ENCODE data around the gene CAMTA1. TPM values are rescaled to one million over a fixed set of nuclear protein-coding genes. Genes with fewer than 3 reads are reported as not detected.
"Not testable (repeated sequence)": the region's sequence is repeated elsewhere in the genome, so short reads cannot be mapped to it uniquely, and the experiment has no call there.

Gene CAMTA1
- total RNA-seq, 2 donors from 2014 or later = 36.5 to 57.5 TPM

GRCh38 chr1:6907676-6908434 is 122.6 kb downstream of the CAMTA1 start:
- H3K9me3 Mint-ChIP-seq = no peaks in the 10 kb centered on the region
- H3K36me3 Mint-ChIP-seq = no peaks in the 10 kb centered on the region
- H3K4me3 Mint-ChIP-seq = no peak overlapping the region
- ATAC-seq = no peak
- no peak for DNase-seq (ENCODE audit: low spot score)
- peaks cover 7 to 9% of the 10 kb centered on the region in 2 donors for H3K27me3 Mint-ChIP-seq
- peaks cover 0 to 5% of the 10 kb centered on the region in 2 donors for H3K4me1 Mint-ChIP-seq (ENCODE audit: low read depth in 2 of 2)
- no peak overlapping the region for H3K27ac Mint-ChIP-seq

- Mint-ChIP-seq H3K36me3 (no peaks in the 10 kb centered on the region), H3K27ac (no peak overlapping the region), H3K4me1 (ENCODE audit: low read depth in 2 of 2) (no peaks in the 10 kb centered on the region), H3K4me3 (no peak overlapping the region), H3K9me3 (no peaks in the 10 kb centered on the region), H3K27me3 (peaks cover 13 to 15% of the 10 kb centered on the region in 2 donors)
- ATAC-seq = no peak
- DNase-seq (ENCODE audit: low spot score) = no peak
Observed at GRCh38 chr1:6909401-6909800, 124.1 kb downstream of the CAMTA1 start.

- Mint-ChIP-seq H3K4me3 (no peak overlapping the region), H3K9me3 (no peaks in the 10 kb centered on the region), H3K36me3 (no peaks in the 10 kb centered on the region), H3K4me1 (ENCODE audit: low read depth in 2 of 2) (no peaks in the 10 kb centered on the region), H3K27ac (no peak overlapping the region), H3K27me3 (peaks cover 13 to 15% of the 10 kb centered on the region in 2 donors)
- no peak for DNase-seq (ENCODE audit: low spot score)
- no peak for ATAC-seq
Observed at GRCh38 chr1:6909857-6910256, 124.6 kb downstream of the CAMTA1 start.

GRCh38 chr1:6911021-6911941 is 126.0 kb downstream of the CAMTA1 start:
- Mint-ChIP-seq H3K9me3 (no peaks in the 10 kb centered on the region), H3K4me1 (ENCODE audit: low read depth in 2 of 2) (no peaks in the 10 kb centered on the region)

GRCh38 chr1:6911974-6912373 is 126.7 kb downstream of the CAMTA1 start:
- no peaks in the 10 kb centered on the region for H3K9me3 Mint-ChIP-seq
- DNase-seq (ENCODE audit: low spot score) (no peak), ATAC-seq (no peak)
- H3K27ac Mint-ChIP-seq = no peak overlapping the region
- peaks cover 0 to 3% of the 10 kb centered on the region in 2 donors for H3K4me1 Mint-ChIP-seq (ENCODE audit: low read depth in 2 of 2)
- no peak overlapping the region for H3K4me3 Mint-ChIP-seq
- peaks cover 13 to 15% of the 10 kb centered on the region in 2 donors for H3K27me3 Mint-ChIP-seq
- no peaks in the 10 kb centered on the region for H3K36me3 Mint-ChIP-seq

More at GRCh38 chr1:6911021-6911941, 126.0 kb downstream of the CAMTA1 start:
- no peak for ATAC-seq
- DNase-seq (ENCODE audit: low spot score) = no peak
- Mint-ChIP-seq H3K27ac (no peak overlapping the region), H3K27me3 (peaks cover 13 to 15% of the 10 kb centered on the region in 2 donors), H3K4me3 (no peak overlapping the region), H3K36me3 (no peaks in the 10 kb centered on the region)

GRCh38 chr1:6912518-6912917 is 127.3 kb downstream of the CAMTA1 start:
- Mint-ChIP-seq H3K4me3 (no peak overlapping the region), H3K27me3 (peaks cover 13 to 15% of the 10 kb centered on the region in 2 donors)

GRCh38 chr1:6913086-6913485 is 127.8 kb downstream of the CAMTA1 start:
- H3K4me1 Mint-ChIP-seq (ENCODE audit: low read depth in 2 of 2) = peaks cover 0 to 4% of the 10 kb centered on the region in 2 donors
- H3K9me3 Mint-ChIP-seq = no peaks in the 10 kb centered on the region
- peaks cover 8 to 12% of the 10 kb centered on the region in 2 donors for H3K27me3 Mint-ChIP-seq
- no peak for DNase-seq (ENCODE audit: low spot score)
- no peaks in the 10 kb centered on the region for H3K36me3 Mint-ChIP-seq
- no peak overlapping the region for H3K4me3 Mint-ChIP-seq
- no peak overlapping the region for H3K27ac Mint-ChIP-seq
- ATAC-seq = no peak

More at GRCh38 chr1:6912518-6912917, 127.3 kb downstream of the CAMTA1 start:
- DNase-seq (ENCODE audit: low spot score) = no peak
- Mint-ChIP-seq H3K9me3 (no peaks in the 10 kb centered on the region), H3K27ac (no peak overlapping the region), H3K4me1 (ENCODE audit: low read depth in 2 of 2) (peaks cover 0 to 4% of the 10 kb centered on the region in 2 donors), H3K36me3 (no peaks in the 10 kb centered on the region)
- no peak for ATAC-seq

GRCh38 chr1:6914706-6915105 is 129.5 kb downstream of the CAMTA1 start:
- peaks cover 4 to 7% of the 10 kb centered on the region in 2 donors for H3K27me3 Mint-ChIP-seq
- DNase-seq (ENCODE audit: low spot score) (no peak), ATAC-seq (no peak)
- H3K4me1 Mint-ChIP-seq (ENCODE audit: low read depth in 2 of 2) = peaks cover 0 to 4% of the 10 kb centered on the region in 2 donors
- no peaks in the 10 kb centered on the region for H3K36me3 Mint-ChIP-seq
- H3K4me3 Mint-ChIP-seq = no peak overlapping the region
- no peak overlapping the region for H3K27ac Mint-ChIP-seq
- no peaks in the 10 kb centered on the region for H3K9me3 Mint-ChIP-seq

- Mint-ChIP-seq H3K27me3 (peaks cover 4 to 7% of the 10 kb centered on the region in 2 donors), H3K4me3 (no peak overlapping the region), H3K27ac (no peak overlapping the region), H3K36me3 (no peaks in the 10 kb centered on the region), H3K9me3 (no peaks in the 10 kb centered on the region), H3K4me1 (ENCODE audit: low read depth in 2 of 2) (peaks cover 0 to 4% of the 10 kb centered on the region in 2 donors)
- DNase-seq (ENCODE audit: low spot score) (no peak), ATAC-seq (no peak)
Observed at GRCh38 chr1:6915999-6916565, 130.8 kb downstream of the CAMTA1 start.

GRCh38 chr1:6917067-6917466 is 131.8 kb downstream of the CAMTA1 start:
- Mint-ChIP-seq H3K27ac (peak overlapping the region in 1 of 2 donors; percentile 14), H3K4me1 (ENCODE audit: low read depth in 2 of 2) (peaks cover 0 to 4% of the 10 kb centered on the region in 2 donors), H3K4me3 (no peak overlapping the region), H3K27me3 (peaks cover 4 to 7% of the 10 kb centered on the region in 2 donors), H3K9me3 (no peaks in the 10 kb centered on the region), H3K36me3 (no peaks in the 10 kb centered on the region)
- no peak for ATAC-seq
- no peak for DNase-seq (ENCODE audit: low spot score)

GRCh38 chr1:6918186-6918924 is 133.1 kb downstream of the CAMTA1 start:
- Mint-ChIP-seq H3K9me3 (no peaks in the 10 kb centered on the region), H3K27ac (no peak overlapping the region), H3K4me3 (no peak overlapping the region), H3K36me3 (no peaks in the 10 kb centered on the region), H3K27me3 (peaks cover 4 to 5% of the 10 kb centered on the region in 2 donors), H3K4me1 (ENCODE audit: low read depth in 2 of 2) (peaks cover 0 to 4% of the 10 kb centered on the region in 2 donors)
- ATAC-seq = no peak
- DNase-seq (ENCODE audit: low spot score) = no peak

GRCh38 chr1:6918925-6919511 is 133.8 kb downstream of the CAMTA1 start:
- DNase-seq (ENCODE audit: low spot score) = no peak
- Mint-ChIP-seq H3K4me3 (no peak overlapping the region), H3K36me3 (no peaks in the 10 kb centered on the region), H3K4me1 (ENCODE audit: low read depth in 2 of 2) (peaks cover 0 to 4% of the 10 kb centered on the region in 2 donors), H3K27ac (no peak overlapping the region), H3K27me3 (no peaks in the 10 kb centered on the region), H3K9me3 (no peaks in the 10 kb centered on the region)
- no peak for ATAC-seq

- not testable (repeated sequence) for H3K27me3 Mint-ChIP-seq; H3K36me3 Mint-ChIP-seq; H3K4me3 Mint-ChIP-seq; ATAC-seq; DNase-seq (ENCODE audit: low spot score); H3K27ac Mint-ChIP-seq; H3K4me1 Mint-ChIP-seq (ENCODE audit: low read depth in 2 of 2); H3K9me3 Mint-ChIP-seq
Observed at GRCh38 chr1:6921506-6921905, 136.3 kb downstream of the CAMTA1 start.

All from natural killer cell treated with Interleukin-12 subunit alpha and Interleukin-12 subunit beta and Interleukin-15 and Interleukin-18, amount 100 ng/mL, for 72 hours (primary cell).